PC-9 (cell line): ENCODE measurements around the gene RSF1.

Source experiments
- CTCF ChIP-seq: fragments of 200-600 bp; sonication (generic); conservative IDR thresholded peaks from 2 replicates; pipeline ENCODE4 v1.6.1; 2017; ENCODE audit warnings: mixed run types, antibody characterized with exemption, mild to moderate bottlenecking, moderate library complexity
- EZH2 ChIP-seq: fragments of 200-600 bp; sonication (generic); IDR thresholded peaks from 2 replicates; pipeline ENCODE4 v1.8.0; 2017; ENCODE audit warnings: antibody characterized with exemption, low read depth

- no peak for TF ChIP-seq CTCF
- TF ChIP-seq EZH2, result no peak
Observed at GRCh38 chr11:77730789-77731188, 89.7 kb downstream of the RSF1 start.
